DOHH2 (cell line): ENCODE data around the gene WDFY4.

ENCODE experiments used
- H3F3A ChIP-seq: fragments of 200-600 bp; sonication (generic), shearing (Covaris generic); 2 replicates; pipeline ENCODE4 v1.6.0; 2016; ENCODE audit warnings: antibody characterized with exemption, mild to moderate bottlenecking; ENCODE audit not compliant: control insufficient read depth, insufficient read depth
- H3K27ac ChIP-seq: fragments of 200-600 bp; sonication (generic); 2 replicates; pipeline ENCODE4 v1.5.1; 2014; ENCODE audit warnings: low read depth, mild to moderate bottlenecking, low read length, moderate library complexity
- H3K27me3 ChIP-seq: fragments of 200-600 bp; sonication (generic); 2 replicates; pipeline ENCODE4 v1.6.1; 2014; ENCODE audit warnings: mild to moderate bottlenecking, low read length, mixed read lengths; ENCODE audit not compliant: control insufficient read depth
- H3K36me3 ChIP-seq: fragments of 200-600 bp; sonication (generic); 2 replicates; pipeline ENCODE4 v1.6.1; 2014; ENCODE audit warnings: mild to moderate bottlenecking, low read length, moderate library complexity, mixed read lengths; ENCODE audit not compliant: control insufficient read depth
- H3K4me1 ChIP-seq: fragments of 200-600 bp; sonication (generic); 2 replicates; pipeline ENCODE4 v1.6.1; 2014; ENCODE audit warnings: mild to moderate bottlenecking, low read length, mixed read lengths; ENCODE audit not compliant: control insufficient read depth
- H3K4me2 ChIP-seq: fragments of 200-600 bp; sonication (generic); 2 replicates; pipeline ENCODE4 v1.6.0; 2014; ENCODE audit warnings: mild to moderate bottlenecking, low read length, moderate library complexity
- H3K4me3 ChIP-seq: fragments of 200-600 bp; sonication (generic); 2 replicates; pipeline ENCODE4 v1.5.1; 2014; ENCODE audit warnings: mild to moderate bottlenecking, low read length, mixed read lengths
- H3K79me2 ChIP-seq: fragments of 200-600 bp; sonication (generic); 2 replicates; pipeline ENCODE4 v1.6.1; 2014; ENCODE audit warnings: mild to moderate bottlenecking, low read length, mixed read lengths; ENCODE audit not compliant: control insufficient read depth
- H3K9me2 ChIP-seq: fragments of 200-600 bp; sonication (generic); replicated peaks from 2 replicates; pipeline ENCODE4 v1.6.1; 2014; ENCODE audit warnings: mild to moderate bottlenecking, low read length, mixed read lengths; ENCODE audit not compliant: control insufficient read depth
- H3K9me3 ChIP-seq: fragments of 200-600 bp; sonication (generic); 2 replicates; pipeline ENCODE4 v1.6.1; 2014; ENCODE audit warnings: antibody characterized with exemption, low read length, mixed read lengths; ENCODE audit not compliant: control insufficient read depth, insufficient read depth
- H4K20me1 ChIP-seq: fragments of 200-600 bp; sonication (generic); 2 replicates; pipeline ENCODE4 v1.6.0; 2014; ENCODE audit warnings: low read depth, mild to moderate bottlenecking, antibody characterized with exemption, low read length, moderate library complexity; ENCODE audit not compliant: control insufficient read depth, insufficient read depth
- EZH2phosphoT487 ChIP-seq: fragments of 200-600 bp; sonication (generic); IDR thresholded peaks from 2 replicates; pipeline ENCODE4 v1.6.1; 2017; ENCODE audit warnings: borderline replicate concordance, mild to moderate bottlenecking, antibody characterized with exemption, low read length, moderate library complexity, mixed read lengths
- TF ChIP-seq, protein P1 (sequence below): fragments of 200-600 bp; sonication (generic); IDR thresholded peaks from one replicate; pipeline ENCODE4 v1.5.1; 2014; ENCODE audit warnings: antibody characterized with exemption, mild to moderate bottlenecking, low read depth, low read length; ENCODE audit not compliant: poor library complexity, severe bottlenecking

Gene WDFY4

DNA sequence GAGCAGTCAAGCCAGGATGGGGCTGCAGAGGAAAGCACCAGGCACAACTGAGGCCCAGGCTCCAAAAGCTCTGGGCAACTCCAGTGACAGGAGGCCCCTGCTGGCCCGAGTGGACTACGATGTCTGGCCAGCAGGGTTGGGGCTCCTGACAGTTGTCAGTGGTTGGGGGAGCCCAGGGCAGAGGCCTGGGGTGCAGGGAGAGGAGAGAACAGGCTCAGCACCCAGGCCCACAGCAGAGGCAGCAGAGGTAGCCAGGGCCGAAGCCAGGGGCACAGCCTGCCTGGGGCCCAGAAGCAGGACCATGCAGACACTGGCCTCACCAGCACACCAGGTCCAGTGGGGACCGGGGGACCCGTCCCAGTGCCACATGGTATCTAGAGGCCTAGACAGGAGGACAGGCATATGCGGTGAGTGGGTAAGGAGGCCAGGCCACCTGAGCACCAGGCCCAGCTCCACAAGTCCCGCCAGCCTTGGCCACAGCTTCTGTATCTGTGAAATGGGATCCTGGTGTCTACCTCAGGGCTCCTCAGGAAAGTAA lies 301.0 kb downstream of the WDFY4 start:
- Histone ChIP-seq H3K79me2 (no peaks in the 10 kb centered on the region), H3K4me3 (no peak overlapping the region), H3K27me3 (no peaks in the 10 kb centered on the region), H3K4me1 (no peaks in the 10 kb centered on the region), H3K27ac (no peak overlapping the region), H4K20me1 (no peaks in the 10 kb centered on the region), H3K4me2 (no peak overlapping the region), H3K9me3 (no peaks in the 10 kb centered on the region), H3K9me2 (no peaks in the 10 kb centered on the region), H3F3A (no peaks in the 10 kb centered on the region), H3K36me3 (peaks cover 11% of the 10 kb centered on the region; the same call in 1 of the 2 replicates)
- TF ChIP-seq, protein P1, sequence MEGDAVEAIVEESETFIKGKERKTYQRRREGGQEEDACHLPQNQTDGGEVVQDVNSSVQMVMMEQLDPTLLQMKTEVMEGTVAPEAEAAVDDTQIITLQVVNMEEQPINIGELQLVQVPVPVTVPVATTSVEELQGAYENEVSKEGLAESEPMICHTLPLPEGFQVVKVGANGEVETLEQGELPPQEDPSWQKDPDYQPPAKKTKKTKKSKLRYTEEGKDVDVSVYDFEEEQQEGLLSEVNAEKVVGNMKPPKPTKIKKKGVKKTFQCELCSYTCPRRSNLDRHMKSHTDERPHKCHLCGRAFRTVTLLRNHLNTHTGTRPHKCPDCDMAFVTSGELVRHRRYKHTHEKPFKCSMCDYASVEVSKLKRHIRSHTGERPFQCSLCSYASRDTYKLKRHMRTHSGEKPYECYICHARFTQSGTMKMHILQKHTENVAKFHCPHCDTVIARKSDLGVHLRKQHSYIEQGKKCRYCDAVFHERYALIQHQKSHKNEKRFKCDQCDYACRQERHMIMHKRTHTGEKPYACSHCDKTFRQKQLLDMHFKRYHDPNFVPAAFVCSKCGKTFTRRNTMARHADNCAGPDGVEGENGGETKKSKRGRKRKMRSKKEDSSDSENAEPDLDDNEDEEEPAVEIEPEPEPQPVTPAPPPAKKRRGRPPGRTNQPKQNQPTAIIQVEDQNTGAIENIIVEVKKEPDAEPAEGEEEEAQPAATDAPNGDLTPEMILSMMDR, result no peak
- TF ChIP-seq EZH2phosphoT487, result no peak

DNA sequence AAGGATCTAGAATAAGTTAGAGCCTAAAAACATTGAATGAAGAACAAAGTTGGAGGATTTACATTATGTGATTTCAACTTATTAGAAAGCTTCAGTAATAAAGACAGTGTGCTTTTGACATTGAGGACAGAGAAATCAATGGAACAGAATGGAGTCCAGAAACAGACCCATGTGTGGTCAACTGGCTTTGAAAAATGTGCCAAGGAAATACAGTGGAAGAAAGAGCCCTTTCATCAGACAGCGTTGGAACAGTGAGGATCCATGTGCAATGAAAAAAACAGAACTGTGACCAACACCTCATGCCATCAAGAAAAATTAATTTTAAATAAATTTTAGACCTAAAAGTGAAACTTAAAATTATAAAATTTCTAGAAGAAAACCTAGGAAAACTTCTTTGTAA lies 305.6 kb downstream of the WDFY4 start:
- no peak overlapping the region for H3K4me3 ChIP-seq
- H3K27me3 ChIP-seq, result no peaks in the 10 kb centered on the region
- H3K27ac ChIP-seq, result no peak overlapping the region
- no peak overlapping the region for H3K4me2 ChIP-seq
- H3K79me2 ChIP-seq, result no peaks in the 10 kb centered on the region
- TF ChIP-seq, protein P1, result no peak
- TF ChIP-seq EZH2phosphoT487, result no peak
- H3K36me3 ChIP-seq, result no peaks in the 10 kb centered on the region
- H4K20me1 ChIP-seq, result no peaks in the 10 kb centered on the region
- H3K9me2 ChIP-seq, result no peaks in the 10 kb centered on the region
- H3K4me1 ChIP-seq, result no peaks in the 10 kb centered on the region
- H3F3A ChIP-seq, result no peaks in the 10 kb centered on the region
- no peaks in the 10 kb centered on the region for H3K9me3 ChIP-seq

DNA sequence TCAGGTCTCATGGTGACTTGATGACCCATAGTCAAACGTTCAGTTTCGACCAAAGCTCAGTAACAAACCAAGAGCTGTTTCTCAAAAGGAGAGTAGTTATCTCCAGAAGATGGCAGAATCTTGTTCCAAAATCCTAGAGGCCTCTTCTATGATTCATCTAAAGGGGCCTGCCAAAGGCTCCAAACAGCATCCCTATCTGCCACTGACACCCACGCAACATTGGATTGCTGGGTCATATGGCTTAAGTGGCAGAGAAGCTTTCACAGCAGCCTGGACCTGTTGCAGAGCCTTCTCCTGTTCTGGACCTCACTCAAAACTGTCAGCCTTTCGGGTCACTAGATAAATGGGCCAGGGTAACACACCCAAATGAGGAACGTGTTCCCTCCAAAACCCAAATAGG lies 309.0 kb downstream of the WDFY4 start:
- Histone ChIP-seq H3K4me3 (no peak overlapping the region), H3K27ac (no peak overlapping the region), H3K27me3 (no peaks in the 10 kb centered on the region), H3K9me2 (no peaks in the 10 kb centered on the region), H4K20me1 (no peaks in the 10 kb centered on the region), H3K4me2 (no peak overlapping the region), H3F3A (no peaks in the 10 kb centered on the region), H3K79me2 (no peaks in the 10 kb centered on the region), H3K4me1 (no peaks in the 10 kb centered on the region), H3K9me3 (no peaks in the 10 kb centered on the region), H3K36me3 (no peaks in the 10 kb centered on the region)
- no peak for TF ChIP-seq EZH2phosphoT487
- TF ChIP-seq, protein P1, result no peak

DNA sequence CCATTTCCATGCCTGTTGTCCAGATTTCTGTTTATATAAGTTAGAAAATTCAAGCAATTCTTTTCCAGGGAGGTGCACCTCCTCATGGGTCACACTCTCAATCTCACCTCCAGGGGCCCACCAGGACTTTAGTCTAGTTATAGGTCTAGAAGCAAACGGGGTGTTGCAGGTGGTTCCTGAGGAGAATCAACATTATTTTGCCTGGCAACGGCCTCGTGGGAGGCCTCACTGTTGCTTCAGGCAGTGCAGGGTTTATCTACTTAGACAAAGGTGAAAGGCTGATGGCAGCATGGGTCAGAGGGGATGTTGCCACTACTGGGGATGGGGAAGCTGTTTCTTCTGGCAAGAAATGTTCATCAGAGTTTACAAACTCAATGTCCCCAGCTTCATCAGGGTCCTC lies 311.7 kb downstream of the WDFY4 start:
- no peaks in the 10 kb centered on the region for H3F3A ChIP-seq
- H3K4me1 ChIP-seq, result no peaks in the 10 kb centered on the region
- no peaks in the 10 kb centered on the region for H3K36me3 ChIP-seq
- no peaks in the 10 kb centered on the region for H3K27me3 ChIP-seq
- no peaks in the 10 kb centered on the region for H3K9me2 ChIP-seq
- no peak for TF ChIP-seq EZH2phosphoT487
- TF ChIP-seq, protein P1, result no peak
- no peaks in the 10 kb centered on the region for H4K20me1 ChIP-seq
- H3K9me3 ChIP-seq, result no peaks in the 10 kb centered on the region
- H3K79me2 ChIP-seq, result no peaks in the 10 kb centered on the region
- H3K4me3 ChIP-seq, result no peak overlapping the region
- no peak overlapping the region for H3K4me2 ChIP-seq
- no peak overlapping the region for H3K27ac ChIP-seq
